ENCODE data around the gene ROM1.
A peak's percentile ranks its signal among the peaks of the same experiment; 100 is the strongest.

DNA sequence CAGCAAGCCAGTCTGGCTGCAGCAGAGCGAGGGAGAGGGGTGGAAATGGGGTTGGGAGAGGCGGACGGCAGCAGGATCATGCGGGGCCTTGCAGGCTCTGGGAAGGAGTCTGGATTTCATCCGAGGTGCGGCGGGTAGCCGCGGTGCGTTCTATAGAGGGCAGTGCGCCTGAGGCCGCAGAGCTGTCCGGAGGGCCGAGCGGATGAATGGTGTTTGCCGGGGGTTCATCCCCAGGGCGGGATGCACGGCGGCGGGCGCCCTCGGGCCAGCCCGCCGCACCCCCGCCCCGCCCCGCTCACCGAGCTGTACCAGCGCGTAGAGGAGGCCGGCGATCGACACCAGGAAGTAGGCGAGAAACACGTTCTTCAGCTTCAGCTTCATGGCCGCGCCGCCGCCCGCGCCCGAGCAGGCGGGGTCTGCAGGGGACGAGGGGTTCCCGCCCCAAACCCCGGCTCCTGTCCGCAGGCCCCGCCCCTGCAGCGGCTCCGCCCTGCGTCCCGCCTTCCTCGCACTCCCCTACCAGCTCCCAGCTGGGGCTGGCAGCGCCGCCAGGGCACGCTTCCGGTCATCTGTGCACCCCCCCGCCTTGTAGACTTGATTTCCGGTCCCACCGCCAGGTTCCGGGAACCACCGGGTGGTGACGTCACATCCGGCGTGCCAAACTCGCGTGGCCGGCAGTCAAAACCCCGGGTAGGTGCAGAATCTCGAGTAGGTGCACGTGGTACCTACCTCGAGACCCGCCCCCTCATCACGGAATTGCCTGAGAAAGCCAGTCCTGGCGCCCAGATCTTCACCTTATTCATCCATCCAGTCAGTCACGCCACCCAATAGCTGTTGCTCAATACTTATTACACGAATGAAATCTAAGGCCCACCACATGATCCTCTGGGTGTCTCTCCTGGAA is 8.8 kb downstream of the ROM1 start, which contains the start of gene B3GAT3:
- TF ChIP-seq POLR2A (IDR thresholded peaks at IDR 0.05; ENCODE audit: low read depth, low read length): peak; percentile 64
- TF ChIP-seq POLR2AphosphoS5 (IDR thresholded peaks at IDR 0.05; ENCODE audit: low read depth, low read length): peak; percentile 81
